ENCODE data around the gene NGEF.

Gene NGEF

GRCh38 chr2:232999354-232999753 is 13.7 kb downstream of the NGEF start:
- H3K4me3 ChIP-seq (replicated peaks; ENCODE audit: low read depth, low read length) = no peak overlapping the region
- no peak for DNase-seq (ENCODE audit: extremely low read depth, low read depth)
- TF ChIP-seq CTCF (IDR thresholded peaks at IDR 0.05; ENCODE audit: low read depth, low read length, missing control alignments) = no peak

GRCh38 chr2:232998666-232998985 is 14.4 kb downstream of the NGEF start:
- DNase-seq (ENCODE audit: extremely low read depth, low read depth) = no peak
- no peak for TF ChIP-seq CTCF (IDR thresholded peaks at IDR 0.05; ENCODE audit: low read depth, low read length, missing control alignments)

GRCh38 chr2:232997749-232998665 is 15.0 kb downstream of the NGEF start:
- no peak for TF ChIP-seq CTCF (IDR thresholded peaks at IDR 0.05; ENCODE audit: low read depth, low read length, missing control alignments)
- H3K4me3 ChIP-seq (replicated peaks; ENCODE audit: low read depth, low read length) = no peak overlapping the region
- no peak for DNase-seq (ENCODE audit: extremely low read depth, low read depth)

More at GRCh38 chr2:232998666-232998985, 14.4 kb downstream of the NGEF start:
- no peak overlapping the region for H3K4me3 ChIP-seq (replicated peaks; ENCODE audit: low read depth, low read length)

- no peak for TF ChIP-seq CTCF (IDR thresholded peaks at IDR 0.05; ENCODE audit: low read depth, low read length, missing control alignments)
- no peak overlapping the region for H3K4me3 ChIP-seq (replicated peaks; ENCODE audit: low read depth, low read length)
- no peak for DNase-seq (ENCODE audit: extremely low read depth, low read depth)
Measured at GRCh38 chr2:232994446-232994845, 18.6 kb downstream of the NGEF start.

- no peak for TF ChIP-seq CTCF (IDR thresholded peaks at IDR 0.05; ENCODE audit: low read depth, low read length, missing control alignments)
- no peak for DNase-seq (ENCODE audit: extremely low read depth, low read depth)
- H3K4me3 ChIP-seq (replicated peaks; ENCODE audit: low read depth, low read length) = no peak overlapping the region
Measured at GRCh38 chr2:232993231-232993821, 19.7 kb downstream of the NGEF start.

GRCh38 chr2:232986155-232986554 is 26.9 kb downstream of the NGEF start:
- TF ChIP-seq CTCF (IDR thresholded peaks at IDR 0.05; ENCODE audit: low read depth, low read length, missing control alignments) = no peak
- DNase-seq (ENCODE audit: extremely low read depth, low read depth) = no peak
- H3K4me3 ChIP-seq (replicated peaks; ENCODE audit: low read depth, low read length) = no peak overlapping the region
